Transverse colon (tissue), 4 donors: ENCODE results near the gene ERN2. TPM values are rescaled to one million over a fixed set of nuclear protein-coding genes. Genes with fewer than 3 reads are reported as not detected.
A peak's percentile ranks its signal among the peaks of the same experiment; 100 is the strongest.

ENCODE experiments used
- DNase-seq: peaks from one replicate; pipeline ENCODE4 v3.0.0-alpha.2; 2019
- H3K27ac ChIP-seq, 4 donors: fragments of 200-600 bp; sonication (generic); 2 replicates each; pipeline ENCODE4 v1.5.1; 2016 to 2018; ENCODE audit warnings: inconsistent platforms in 4 of 4
- H3K27me3 ChIP-seq: fragments of 200-600 bp; sonication (generic); 2 replicates; pipeline ENCODE4 v1.5.1; 2017; ENCODE audit warnings: inconsistent platforms
- H3K36me3 ChIP-seq, 4 donors: fragments of 200-600 bp; sonication (generic); 2 replicates each; pipeline ENCODE4 v1.5.1; 2017 to 2019; ENCODE audit warnings: inconsistent platforms in 4 of 4
- H3K4me1 ChIP-seq, 4 donors: fragments of 200-600 bp; sonication (generic); 2 replicates each; pipeline ENCODE4 v1.5.1; 2017 to 2020; ENCODE audit warnings: inconsistent platforms in 4 of 4
- H3K4me3 ChIP-seq, 4 donors: fragments of 200-600 bp; sonication (generic); 1 replicate in 1 of 4; 2 replicates in 3 of 4; pipeline versions ENCODE4 v1.5.1 to v1.6.1; 2017 to 2019; ENCODE audit warnings: inconsistent platforms in 4 of 4
- H3K9me3 ChIP-seq, 2 donors: fragments of 200-600 bp; sonication (generic); 2 replicates each; pipeline ENCODE4 v1.5.1; 2017 to 2019; ENCODE audit warnings: inconsistent platforms in 2 of 2
- CTCF ChIP-seq, 5 experiments: fragments of 200-600 bp in 3 of 5; fragments of 450-650 bp in 2 of 5; sonication (generic) in 3 of 5; IDR thresholded peaks; 1 replicate in 2 of 5; 2 replicates in 3 of 5; pipeline ENCODE4 v1.5.1; 2016 to 2017; ENCODE audit warnings: antibody characterized with exemption in 5 of 5, inconsistent platforms in 3 of 5, mild to moderate bottlenecking in 2 of 5, moderate library complexity in 1 of 5
- EP300 ChIP-seq: sonication (generic); formaldehyde crosslinking; IDR thresholded peaks from one replicate; pipeline ENCODE4 v1.6.1; 2017; ENCODE audit warnings: antibody characterized with exemption, low read depth
- POLR2A ChIP-seq: fragments of 450-650 bp; IDR thresholded peaks from one replicate; pipeline ENCODE4 v1.6.1; 2016; ENCODE audit warnings: antibody characterized with exemption, mild to moderate bottlenecking, moderate library complexity
- POLR2AphosphoS5 ChIP-seq, 3 donors: sonication (generic); formaldehyde crosslinking; IDR thresholded peaks; one replicate each; pipeline ENCODE4 v1.6.1; 2016; ENCODE audit warnings: antibody characterized with exemption in 3 of 3
- WGBS, 2 donors: methylation state at CpG; one replicate each; pipeline ENCODE4 v1.1.5; 2018; ENCODE audit warnings: low coverage in 1 of 2; 5-methylcytosine and 5-hydroxymethylcytosine counted together
- in situ Hi-C, 4 donors: fragments of 200-750 bp; cut with MboI; loops; one replicate each; pipeline versions ENCODE4 v1.15.0 to v1.15.1; 2017; ENCODE audit warnings: low sequenced_read_pairs in 3 of 4, low pct_ligation_motif_present in 1 of 4, low pct_unique_long_range_greater_than_20kb in 1 of 4
- intact Hi-C: fragments of 100-400 bp; cut with DNase I; formaldehyde crosslinking; loops from one replicate; pipeline ENCODE4 v1.15.1; 2023; ENCODE audit warnings: low total_unique reads
- total RNA-seq, 4 donors: library from RNA; depleted of rRNA; stranded (reverse); fragments of >200 nt; gene quantifications; one replicate each; pipeline ENCODE4 v1.1.0, GENCODE V29; 2016

ERN2 gene
- total RNA-seq, 4 donors from 2014 or later, result 114 to 408 (median 168) TPM

- Histone ChIP-seq H3K36me3 (peaks cover 0 to 6% (median under 1%) of the 10 kb centered on the region in 4 donors), H3K4me1 (peaks cover 3 to 34% (median 21%) of the 10 kb centered on the region in 4 donors), H3K27ac (peak overlapping the region in 3 of 4 donors; percentile 56 to 67 (median 61)), H3K27me3 (no peaks in the 10 kb centered on the region), H3K9me3 (no peaks in the 10 kb centered on the region), H3K4me3 (peak overlapping the region in 3 of 4 donors; percentile 45 to 65 (median 52))
- peak; percentile 56 for DNase-seq
- WGBS, 2 donors, result 11% methylated on average over 24 of the region's 24 CpGs; no CpG with 5 or more reads in 1 of the 2 donors
- TF ChIP-seq POLR2A, result no peak
- no peak for TF ChIP-seq POLR2AphosphoS5 (IDR thresholded peaks at IDR 0.05)
- TF ChIP-seq CTCF (IDR thresholded peaks at IDR 0.05), result no peak
- no peak for TF ChIP-seq EP300
- intact Hi-C loops, result no loop called here
- in situ Hi-C loops, result no loop called here
These were observed 33.6 kb downstream of the ERN2 start for GRCh38 chr16:23679274-23679985.

DNA sequence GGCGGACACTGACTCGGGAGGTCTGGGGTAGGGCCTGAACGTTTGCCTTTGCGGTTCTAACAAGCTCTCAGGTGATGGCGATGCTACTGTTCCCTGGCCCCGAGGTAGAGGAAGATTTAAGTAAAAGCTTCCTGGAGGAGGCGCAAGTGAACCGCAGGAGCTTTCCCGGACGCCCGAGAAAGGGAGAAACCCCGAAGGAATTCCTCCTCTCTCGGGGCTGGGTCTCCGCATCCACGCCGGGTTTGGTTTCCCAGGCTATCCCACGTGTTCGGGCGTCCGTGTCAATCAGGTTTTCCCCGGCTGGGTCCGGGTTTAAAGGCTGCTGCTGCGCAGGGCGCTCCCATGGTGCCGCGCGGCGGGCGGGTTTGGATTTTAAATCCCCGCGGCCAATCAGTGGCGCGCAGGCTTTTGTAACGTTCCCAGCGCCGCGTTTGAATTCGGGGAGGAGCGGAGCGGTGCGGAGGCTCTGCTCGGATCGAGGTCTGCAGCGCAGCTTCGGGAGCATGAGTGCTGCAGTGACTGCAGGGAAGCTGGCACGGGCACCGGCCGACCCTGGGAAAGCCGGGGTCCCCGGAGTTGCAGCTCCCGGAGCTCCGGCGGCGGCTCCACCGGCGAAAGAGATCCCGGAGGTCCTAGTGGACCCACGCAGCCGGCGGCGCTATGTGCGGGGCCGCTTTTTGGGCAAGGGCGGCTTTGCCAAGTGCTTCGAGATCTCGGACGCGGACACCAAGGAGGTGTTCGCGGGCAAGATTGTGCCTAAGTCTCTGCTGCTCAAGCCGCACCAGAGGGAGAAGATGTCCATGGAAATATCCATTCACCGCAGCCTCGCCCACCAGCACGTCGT is 34.4 kb downstream of the ERN2 start, which contains the start of gene PLK1:
Gene PLK1, plus strand, starts transcription at position 460 of the 844 bp plus-strand sequence. Its CDS starts 44 bp downstream, at position 504.
- in situ Hi-C loops (no loop called here), intact Hi-C loops (no loop called here)
- TF ChIP-seq EP300, result no peak
- TF ChIP-seq POLR2AphosphoS5 (IDR thresholded peaks at IDR 0.05), result peak in 1 of 3 donors; percentile 42
- TF ChIP-seq CTCF (IDR thresholded peaks at IDR 0.05), result peak in 4 of 5 experiments; percentile 18 to 45 (median 35)
- no peak for TF ChIP-seq POLR2A
- Histone ChIP-seq H3K27ac (peak within 1 kb of the TSS; percentile 56 to 67 (median 62)), H3K4me3 (peak within 1 kb of the TSS; percentile 25 to 65 (median 48)), H3K36me3 (no peaks in the 10 kb centered on the region), H3K27me3 (no peaks in the 10 kb centered on the region), H3K9me3 (no peaks in the 10 kb centered on the region), H3K4me1 (peaks cover 3 to 34% (median 21%) of the 10 kb centered on the region in 4 donors)
- peak; percentile 83 for DNase-seq
- WGBS, 2 donors, result 1% methylated on average over 75 of the region's 75 CpGs; no CpG with 5 or more reads in 1 of the 2 donors

DNA sequence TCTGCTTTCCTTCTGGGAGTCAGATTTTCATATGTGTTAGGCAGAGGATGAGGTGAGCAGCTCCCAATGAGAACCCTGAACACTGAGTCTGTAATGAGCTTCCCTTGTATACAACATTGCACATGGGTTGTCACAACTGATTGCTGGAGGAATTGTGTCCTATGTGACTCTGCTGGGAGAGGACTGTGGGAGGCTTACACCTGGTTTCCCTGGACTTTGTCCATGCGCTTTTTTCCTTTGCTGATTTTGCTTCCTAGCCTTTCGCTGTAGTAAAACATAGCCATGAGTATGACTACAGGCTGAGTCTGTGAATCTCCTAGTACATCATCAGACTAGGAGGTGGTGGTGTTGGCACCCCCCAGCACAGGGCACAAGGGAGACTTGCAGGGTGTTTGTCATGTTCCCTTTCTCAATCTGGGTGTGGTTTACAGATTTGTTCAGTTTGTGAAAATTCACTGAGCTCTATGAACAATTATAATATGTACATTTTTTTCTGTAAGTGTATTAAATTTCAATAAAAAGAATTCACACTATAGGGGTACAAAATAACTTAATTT is 36.0 kb downstream of the ERN2 start:
- TF ChIP-seq POLR2AphosphoS5 (IDR thresholded peaks at IDR 0.05) (no peak), CTCF (IDR thresholded peaks at IDR 0.05) (no peak), EP300 (no peak), POLR2A (no peak)
- Histone ChIP-seq H3K27me3 (no peaks in the 10 kb centered on the region), H3K27ac (peak overlapping the region; percentile 56 to 67 (median 62)), H3K4me1 (peaks cover 3 to 34% (median 21%) of the 10 kb centered on the region in 4 donors), H3K36me3 (peaks cover 0 to 3% (median 0%) of the 10 kb centered on the region in 4 donors), H3K9me3 (no peaks in the 10 kb centered on the region), H3K4me3 (no peak overlapping the region)
- DNase-seq, result no peak
- intact Hi-C loops, result no loop called here
- in situ Hi-C loops, result no loop called here
- WGBS, 2 donors, result 40 to 64% methylated on average over 2 of the region's 2 CpGs
